CD4-positive, alpha-beta T cell treated with Interleukin-21 for 1 hour (primary cell): ENCODE data around the gene CPNE7.
"Not testable (repeated sequence)": the region's sequence is repeated elsewhere in the genome, so short reads cannot be mapped to it uniquely, and the experiment has no call there.

Experiments used
- DNase-seq: peaks from one replicate; pipeline ENCODE4 v3.0.0-alpha.2; 2020

CPNE7 gene

GRCh38 chr16:89569506-89570341 lies 5.8 kb upstream of the CPNE7 start:
- DNase-seq = no peak

- DNase-seq = no peak
Observed at GRCh38 chr16:89570342-89570923, 5.1 kb upstream of the CPNE7 start.

GRCh38 chr16:89570983-89571598 lies 4.5 kb upstream of the CPNE7 start:
- DNase-seq = not testable (repeated sequence)

GRCh38 chr16:89571636-89572035 lies 3.9 kb upstream of the CPNE7 start:
- DNase-seq = no peak

GRCh38 chr16:89572073-89572484 lies 3.5 kb upstream of the CPNE7 start:
- DNase-seq = no peak

GRCh38 chr16:89572485-89573205 lies 2.9 kb upstream of the CPNE7 start:
- DNase-seq = no peak

GRCh38 chr16:89573826-89574680 lies 1.5 kb upstream of the CPNE7 start:
- no peak for DNase-seq

GRCh38 chr16:89574681-89575246 lies 794 bp upstream of the CPNE7 start:
- peak; percentile 51 for DNase-seq

GRCh38 chr16:89576153-89577054 lies 846 bp downstream of the CPNE7 start:
- DNase-seq = no peak

- no peak for DNase-seq
Observed at GRCh38 chr16:89577055-89577759, 1.6 kb downstream of the CPNE7 start.

- no peak for DNase-seq
Observed at GRCh38 chr16:89579351-89579750, 3.8 kb downstream of the CPNE7 start.

- DNase-seq = no peak
Observed at GRCh38 chr16:89581045-89581695, 5.6 kb downstream of the CPNE7 start.

- no peak for DNase-seq
Observed at GRCh38 chr16:89581861-89582563, 6.5 kb downstream of the CPNE7 start.

GRCh38 chr16:89582614-89583196 lies 7.1 kb downstream of the CPNE7 start:
- DNase-seq = no peak

- no peak for DNase-seq
Observed at GRCh38 chr16:89583197-89583894, 7.8 kb downstream of the CPNE7 start.

- no peak for DNase-seq
Observed at GRCh38 chr16:89583895-89584644, 8.5 kb downstream of the CPNE7 start.
